Esophagus muscularis mucosa (tissue), 4 donors: ENCODE results near the gene STK39. TPM values are rescaled to one million over a fixed set of nuclear protein-coding genes. Genes with fewer than 3 reads are reported as not detected.

ENCODE experiments used
- DNase-seq: peaks from one replicate; pipeline ENCODE4 v3.0.0-alpha.2; 2017; ENCODE audit errors: extremely low spot score
- H3K27ac ChIP-seq, 4 donors: fragments of 200-600 bp; sonication (generic); replicated peaks in 1 of 4; 1 replicate in 3 of 4; 2 replicates in 1 of 4; pipeline ENCODE4 v1.5.1; 2016 to 2019; ENCODE audit warnings: mild to moderate bottlenecking in 1 of 4
- H3K27me3 ChIP-seq, 4 donors: fragments of 200-600 bp; sonication (generic); one replicate each; pipeline versions ENCODE4 v1.5.1 to v1.6.0; 2016 to 2019
- H3K36me3 ChIP-seq, 4 donors: fragments of 200-600 bp; sonication (generic); one replicate each; pipeline ENCODE4 v1.5.1; 2016 to 2019
- H3K4me1 ChIP-seq, 4 donors: fragments of 200-600 bp; sonication (generic); one replicate each; pipeline ENCODE4 v1.5.1; 2016 to 2019
- H3K4me3 ChIP-seq, 4 donors: fragments of 200-600 bp; sonication (generic); 1 replicate in 2 of 4; 2 replicates in 2 of 4; pipeline ENCODE4 v1.5.1; 2016 to 2019; ENCODE audit warnings: mild to moderate bottlenecking in 4 of 4, moderate library complexity in 1 of 4
- H3K9me3 ChIP-seq, 4 donors: fragments of 200-600 bp; sonication (generic); 1 replicate in 3 of 4; 2 replicates in 1 of 4; pipeline ENCODE4 v1.5.1; 2016 to 2019
- CTCF ChIP-seq, 3 experiments: fragments of 200-600 bp in 2 of 3; fragments of 450-650 bp in 1 of 3; sonication (generic) in 2 of 3; IDR thresholded peaks; one replicate each; pipeline ENCODE4 v1.5.1; 2017 to 2019; ENCODE audit warnings: antibody characterized with exemption in 3 of 3, mild to moderate bottlenecking in 2 of 3, moderate library complexity in 1 of 3
- EP300 ChIP-seq: sonication (generic); formaldehyde crosslinking; IDR thresholded peaks from one replicate; pipeline ENCODE4 v1.6.1; 2017; ENCODE audit warnings: antibody characterized with exemption
- POLR2A ChIP-seq: fragments of 450-650 bp; IDR thresholded peaks from one replicate; pipeline ENCODE4 v1.6.1; 2017; ENCODE audit warnings: antibody characterized with exemption, moderate library complexity, mild to moderate bottlenecking, low read depth
- POLR2AphosphoS5 ChIP-seq, 2 donors: sonication (generic); formaldehyde crosslinking; IDR thresholded peaks; one replicate each; pipeline ENCODE4 v1.6.1; 2017; ENCODE audit warnings: antibody characterized with exemption in 2 of 2
- WGBS: methylation state at CpG from one replicate; pipeline ENCODE4 v1.1.5; 2018; 5-methylcytosine and 5-hydroxymethylcytosine counted together
- intact Hi-C: fragments of 100-400 bp; cut with DNase I; formaldehyde crosslinking; loops from one replicate; pipeline ENCODE4 v1.15.1; 2023
- total RNA-seq, 4 donors: library from RNA; depleted of rRNA; stranded (reverse); fragments of >200 nt; gene quantifications; one replicate each; pipeline versions ENCODE4 v1.1.0 to v1.2.1, GENCODE V29; 2016

The STK39 gene
- total RNA-seq, 4 donors from 2014 or later = 32.5 to 49.1 (median 41.5) TPM

DNA sequence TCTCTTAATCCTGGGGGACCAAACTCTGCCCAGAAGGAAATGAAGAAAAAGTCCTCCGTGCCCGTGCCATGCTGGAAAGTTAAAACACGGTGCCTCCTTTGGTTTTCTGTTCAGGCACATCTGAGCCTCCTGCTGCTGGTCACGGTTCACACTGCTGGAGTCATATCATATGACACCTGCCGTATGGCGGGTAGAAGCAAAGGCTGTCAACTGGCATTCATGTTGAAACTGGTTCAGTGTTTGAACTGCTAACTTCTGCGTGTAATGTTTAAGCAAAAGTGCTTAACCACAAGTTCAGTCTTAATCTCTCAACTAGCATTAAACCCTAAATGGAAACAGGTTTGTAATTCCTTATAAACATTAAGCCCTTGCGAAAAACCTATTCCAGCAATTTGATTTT is 3.1 kb downstream of the STK39 start:
- Histone ChIP-seq H3K27ac (peak overlapping the region; percentile 5 to 91 (median 90)), H3K4me3 (peak overlapping the region in 2 of 4 donors; percentile 10 to 92), H3K4me1 (peaks cover 38 to 83% (median 75%) of the 10 kb centered on the region in 4 donors), H3K36me3 (no peaks in the 10 kb centered on the region), H3K27me3 (no peaks in the 10 kb centered on the region), H3K9me3 (no peaks in the 10 kb centered on the region)
- WGBS = 59% methylated on average over 8 of the region's 8 CpGs
- intact Hi-C loops = loop anchor here (10.0 kb wide), 1 partner anchor 950 kb away; the partner anchor contains the start of gene B3GALT1
- no peak for DNase-seq
- TF ChIP-seq EP300 (no peak), POLR2AphosphoS5 (IDR thresholded peaks at IDR 0.05) (peak in 1 of 2 donors; percentile 32)

DNA sequence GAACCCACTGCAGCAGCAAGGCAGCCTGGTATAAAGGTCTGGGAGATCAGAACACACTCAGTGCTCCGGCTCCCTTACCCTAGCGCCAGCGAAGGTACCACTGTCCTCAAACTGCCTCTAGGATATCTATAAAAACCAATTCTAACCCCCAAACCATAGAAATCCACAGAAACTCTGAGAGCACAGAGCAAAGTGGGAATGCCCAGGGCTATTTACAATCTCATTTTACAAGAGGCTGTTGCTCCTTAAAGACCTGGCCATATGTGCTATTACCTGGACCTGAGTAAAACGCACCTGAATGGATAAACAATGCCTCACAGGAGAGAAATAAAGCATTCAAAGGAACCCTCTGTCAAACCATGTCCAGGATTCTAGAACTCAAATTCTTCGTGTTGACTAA is 4.3 kb downstream of the STK39 start:
- intact Hi-C loops = loop anchor here (10.0 kb wide), 1 partner anchor 948 kb away; the partner anchor contains the start of gene B3GALT1
- peaks cover 36 to 78% (median 67%) of the 10 kb centered on the region in 4 donors for H3K4me1 ChIP-seq

DNA sequence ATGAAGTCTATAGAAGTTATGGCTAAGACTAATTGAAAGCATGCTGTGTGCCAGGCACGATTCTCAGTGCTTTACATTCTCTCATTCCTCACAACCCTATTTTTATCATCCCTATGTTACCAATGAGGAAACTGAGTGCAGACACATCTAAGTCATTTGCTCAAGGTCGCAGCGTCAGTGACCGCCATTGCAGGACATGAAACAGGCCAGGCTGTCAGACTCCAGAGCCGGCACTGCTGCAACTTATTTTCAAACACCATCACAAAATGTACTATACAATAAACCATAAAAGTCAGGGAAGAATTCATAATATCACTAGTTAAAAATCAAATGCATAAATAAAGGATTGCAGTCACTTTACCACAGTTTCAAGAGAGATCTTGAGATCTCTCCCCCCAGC is 5.6 kb downstream of the STK39 start:
- TF ChIP-seq POLR2AphosphoS5 (IDR thresholded peaks at IDR 0.05) (no peak), EP300 (no peak), CTCF (IDR thresholded peaks at IDR 0.05) (no peak), POLR2A (no peak)
- no peak overlapping the region for H3K4me3 ChIP-seq
- DNase-seq = no peak
- intact Hi-C loops = loop anchor here (10.0 kb wide), 1 partner anchor 947 kb away; the partner anchor contains the start of gene B3GALT1
- WGBS = 63% methylated on average over 5 of the region's 5 CpGs
- peaks cover 34 to 74% (median 63%) of the 10 kb centered on the region in 4 donors for H3K4me1 ChIP-seq
- H3K27me3 ChIP-seq = no peaks in the 10 kb centered on the region
- H3K36me3 ChIP-seq = no peaks in the 10 kb centered on the region
- peak overlapping the region in 3 of 4 donors; percentile 26 to 61 (median 45) for H3K27ac ChIP-seq
- no peaks in the 10 kb centered on the region for H3K9me3 ChIP-seq

More for the DNA sequence above, 4.3 kb downstream of the STK39 start:
- H3K9me3 ChIP-seq = no peaks in the 10 kb centered on the region
- H3K36me3 ChIP-seq = no peaks in the 10 kb centered on the region
- TF ChIP-seq EP300 = no peak
- TF ChIP-seq POLR2AphosphoS5 (IDR thresholded peaks at IDR 0.05) = no peak
- TF ChIP-seq CTCF (IDR thresholded peaks at IDR 0.05) = no peak
- no peak for TF ChIP-seq POLR2A
- no peak overlapping the region for H3K4me3 ChIP-seq
- no peak overlapping the region for H3K27ac ChIP-seq
- H3K27me3 ChIP-seq = no peaks in the 10 kb centered on the region
- 95% methylated on average over 5 of the region's 5 CpGs for WGBS
- DNase-seq = no peak

DNA sequence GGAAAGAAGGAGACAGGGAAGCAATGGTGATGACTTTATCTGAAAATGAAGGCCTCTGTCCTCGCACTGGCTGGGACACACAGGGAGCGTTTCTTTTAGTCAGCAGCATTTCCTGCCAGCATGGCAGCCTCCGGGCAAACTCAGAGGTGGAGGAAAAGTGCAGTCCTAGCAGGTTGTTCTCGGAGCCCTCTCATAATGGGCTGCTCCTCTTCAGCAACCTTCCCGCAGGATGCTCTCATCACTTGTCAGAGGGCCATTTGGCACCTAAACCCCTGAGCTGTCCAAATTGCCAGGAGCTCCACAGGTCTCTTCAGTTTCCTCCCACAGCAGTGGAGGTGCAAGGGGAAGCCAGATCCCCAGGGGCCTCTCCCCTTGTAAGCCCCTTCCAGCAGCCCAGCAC is 6.2 kb downstream of the STK39 start:
- 51% methylated on average over 5 of the region's 5 CpGs for WGBS
- Histone ChIP-seq H3K27ac (peak overlapping the region in 3 of 4 donors; percentile 26 to 61 (median 45)), H3K36me3 (no peaks in the 10 kb centered on the region), H3K9me3 (no peaks in the 10 kb centered on the region), H3K4me1 (peaks cover 31 to 69% (median 61%) of the 10 kb centered on the region in 4 donors), H3K4me3 (no peak overlapping the region), H3K27me3 (no peaks in the 10 kb centered on the region)
- intact Hi-C loops = loop anchor here (10.0 kb wide), 1 partner anchor 946 kb away; the partner anchor contains the start of gene B3GALT1
- TF ChIP-seq EP300 = no peak
- no peak for TF ChIP-seq CTCF (IDR thresholded peaks at IDR 0.05)
- TF ChIP-seq POLR2AphosphoS5 (IDR thresholded peaks at IDR 0.05) = no peak
- TF ChIP-seq POLR2A = no peak
- DNase-seq = no peak

DNA sequence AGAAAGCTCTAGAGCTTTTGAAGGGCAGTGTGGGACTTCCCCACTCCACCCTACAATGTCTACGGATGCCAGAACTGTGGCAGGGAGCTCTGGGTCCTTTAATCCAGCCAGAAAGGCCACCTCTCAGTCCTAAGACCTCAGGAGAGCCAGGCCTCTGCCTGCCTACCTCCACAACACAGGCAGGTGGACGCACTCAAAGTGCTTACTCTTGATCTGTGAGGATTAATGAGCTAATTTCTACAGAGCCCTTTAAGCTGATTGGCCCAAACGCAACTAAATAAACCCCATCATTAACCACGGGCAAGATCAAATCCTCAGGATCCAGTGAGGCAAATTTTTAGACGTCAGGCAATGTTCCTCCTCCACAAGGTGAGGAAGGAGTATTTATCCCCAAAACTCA is 8.1 kb downstream of the STK39 start:
- no peak for TF ChIP-seq CTCF (IDR thresholded peaks at IDR 0.05)
- H3K27ac ChIP-seq = no peak overlapping the region
- 70% methylated on average over 4 of the region's 5 CpGs for WGBS
- intact Hi-C loops = no loop called here
- H3K4me3 ChIP-seq = no peak overlapping the region
- no peak for DNase-seq
- no peaks in the 10 kb centered on the region for H3K9me3 ChIP-seq
- H3K27me3 ChIP-seq = no peaks in the 10 kb centered on the region
- H3K36me3 ChIP-seq = no peaks in the 10 kb centered on the region
- H3K4me1 ChIP-seq = peaks cover 20 to 54% (median 45%) of the 10 kb centered on the region in 4 donors
